Epithelial cell of esophagus (primary cell): Measurements from ENCODE around the gene CNTNAP5.
A peak's percentile ranks its signal among the peaks of the same experiment; 100 is the strongest.

ENCODE experiments used
- DNase-seq: peaks from one replicate; pipeline ENCODE4 v3.0.0; 2010; ENCODE audit warnings: low read depth
- H3K4me3 ChIP-seq: 2 replicates; pipeline ENCODE4 v1.5.1; 2011; ENCODE audit warnings: mild to moderate bottlenecking, low read length, control low read depth
- CTCF ChIP-seq: IDR thresholded peaks from 2 replicates; pipeline ENCODE4 v1.5.1; 2011; ENCODE audit warnings: low read depth, mild to moderate bottlenecking, low read length, control low read depth, inconsistent platforms; ENCODE audit not compliant: insufficient read depth; ENCODE audit errors: missing control alignments

The CNTNAP5 gene

GRCh38 chr2:124283096-124283495, 258.0 kb downstream of the CNTNAP5 start:
- H3K4me3 ChIP-seq: no peak overlapping the region
- TF ChIP-seq CTCF: no peak
- peak; percentile 5 for DNase-seq

GRCh38 chr2:124286089-124286783, 261.1 kb downstream of the CNTNAP5 start:
- DNase-seq: no peak
- TF ChIP-seq CTCF: no peak
- H3K4me3 ChIP-seq: no peak overlapping the region

- TF ChIP-seq CTCF: no peak
- H3K4me3 ChIP-seq: no peak overlapping the region
- no peak for DNase-seq
These were observed 264.0 kb downstream of the CNTNAP5 start for GRCh38 chr2:124289060-124289459.

- no peak for TF ChIP-seq CTCF
- no peak for DNase-seq
- H3K4me3 ChIP-seq: no peak overlapping the region
These were observed 264.5 kb downstream of the CNTNAP5 start for GRCh38 chr2:124289615-124290014.

GRCh38 chr2:124296470-124296869, 271.4 kb downstream of the CNTNAP5 start:
- TF ChIP-seq CTCF: no peak
- DNase-seq: no peak

GRCh38 chr2:124301915-124302314, 276.8 kb downstream of the CNTNAP5 start:
- no peak for TF ChIP-seq CTCF
- no peak overlapping the region for H3K4me3 ChIP-seq
- DNase-seq: no peak

More at GRCh38 chr2:124296470-124296869, 271.4 kb downstream of the CNTNAP5 start:
- no peak overlapping the region for H3K4me3 ChIP-seq
